Stimulated activated naive CD4-positive, alpha-beta T cell treated with Interleukin-2 at 50 U/mL for 16 hours (primary cell): ENCODE results near the gene DISC1.
"Not testable (repeated sequence)": the region's sequence is repeated elsewhere in the genome, so short reads cannot be mapped to it uniquely, and the experiment has no call there.

ENCODE experiments used
- DNase-seq: peaks from one replicate; lab custom pipeline; 2025; lab: John Stamatoyannopoulos, UW

The DISC1 gene

GRCh38 chr1:231893400-231894102, 267.0 kb downstream of the DISC1 start:
- DNase-seq, result no peak

GRCh38 chr1:231896806-231897205, 270.2 kb downstream of the DISC1 start:
- DNase-seq, result no peak

GRCh38 chr1:231899046-231899445, 272.5 kb downstream of the DISC1 start:
- DNase-seq, result no peak

- DNase-seq, result no peak
Measured at GRCh38 chr1:231899713-231900435, 273.3 kb downstream of the DISC1 start.

GRCh38 chr1:231903586-231904081, 277.0 kb downstream of the DISC1 start:
- no peak for DNase-seq

- DNase-seq, result not testable (repeated sequence)
Measured at GRCh38 chr1:231907310-231907709, 280.7 kb downstream of the DISC1 start.

GRCh38 chr1:231913493-231913892, 286.9 kb downstream of the DISC1 start:
- no peak for DNase-seq

- no peak for DNase-seq
Measured at GRCh38 chr1:231918239-231919015, 291.8 kb downstream of the DISC1 start.

GRCh38 chr1:231919239-231919885, 292.8 kb downstream of the DISC1 start:
- DNase-seq, result no peak

- DNase-seq, result no peak
Measured at GRCh38 chr1:231919886-231920285, 293.3 kb downstream of the DISC1 start.

GRCh38 chr1:231921646-231922345, 295.2 kb downstream of the DISC1 start:
- no peak for DNase-seq

- no peak for DNase-seq
Measured at GRCh38 chr1:231923491-231924041, 297.0 kb downstream of the DISC1 start.

- no peak for DNase-seq
Measured at GRCh38 chr1:231924180-231924579, 297.6 kb downstream of the DISC1 start.

GRCh38 chr1:231925864-231926263, 299.3 kb downstream of the DISC1 start:
- no peak for DNase-seq

GRCh38 chr1:231926340-231926739, 299.8 kb downstream of the DISC1 start:
- DNase-seq, result no peak

- no peak for DNase-seq
Measured at GRCh38 chr1:231926933-231927332, 300.3 kb downstream of the DISC1 start.

- no peak for DNase-seq
Measured at GRCh38 chr1:231927431-231927830, 300.8 kb downstream of the DISC1 start.

- no peak for DNase-seq
Measured at GRCh38 chr1:231929311-231929710, 302.7 kb downstream of the DISC1 start.

- DNase-seq, result no peak
Measured at GRCh38 chr1:231930257-231930947, 303.8 kb downstream of the DISC1 start.

- no peak for DNase-seq
Measured at GRCh38 chr1:231931146-231931545, 304.6 kb downstream of the DISC1 start.
